HEK293 (cell line): ENCODE results near the gene ATG10.

ENCODE experiments used
- CTCF ChIA-PET: fragments of 350-600 bp; formaldehyde crosslinking; extraction: SDS; loops from one replicate; lab custom pipeline; 2021; ENCODE audit warnings: antibody characterized with exemption; lab: Yijun Ruan, JAX
- POLR2A ChIA-PET: fragments of 300-600 bp; formaldehyde crosslinking; extraction: SDS; loops from one replicate; lab custom pipeline; 2020; ENCODE audit warnings: antibody characterized with exemption, inconsistent platforms; lab: Yijun Ruan, JAX
- H3K27ac ChIP-seq: fragments of 200-500 bp; sonication (Bioruptor generic); 2 replicates; pipeline ENCODE4 v1.5.1; 2014; ENCODE audit warnings: low read depth, low read length, control low read depth, inconsistent platforms; ENCODE audit errors: extremely low read depth
- H3K36me3 ChIP-seq, 2 experiments: fragments of 200-500 bp in 1 of 2; sonication (Bioruptor generic) in 1 of 2; 1 replicate in 1 of 2; 2 replicates in 1 of 2; pipeline ENCODE4 v1.5.1; 2014 to 2017; ENCODE audit warnings: inconsistent platforms in 2 of 2, low read length in 2 of 2; ENCODE audit not compliant: control insufficient read depth in 2 of 2, insufficient read depth in 1 of 2
- H3K4me1 ChIP-seq: fragments of 200-500 bp; sonication (Bioruptor generic); 2 replicates; pipeline ENCODE4 v1.5.1; 2014; ENCODE audit warnings: mild to moderate bottlenecking, low read length, inconsistent platforms; ENCODE audit not compliant: control insufficient read depth, insufficient read depth
- H3K4me3 ChIP-seq: 2 replicates; pipeline ENCODE4 v1.5.1; 2011; ENCODE audit warnings: low read depth, mild to moderate bottlenecking, control low read depth, low read length, moderate library complexity
- H3K9me3 ChIP-seq: fragments of 200-500 bp; sonication (Bioruptor generic); 2 replicates; pipeline ENCODE4 v1.5.1; 2014; ENCODE audit warnings: low read depth, low read length, inconsistent platforms; ENCODE audit not compliant: control insufficient read depth, insufficient read depth
- IKZF3 ChIP-seq: fragments of 450-650 bp; IDR thresholded peaks from 2 replicates; pipeline ENCODE4 v1.5.0; 2018; ENCODE audit warnings: missing biosample characterization, mild to moderate bottlenecking, missing genetic modification characterization, moderate library complexity
- KLF16 ChIP-seq: fragments of 450-650 bp; formaldehyde crosslinking; IDR thresholded peaks from 2 replicates; pipeline ENCODE4 v1.5.1; 2017; ENCODE audit warnings: missing biosample characterization, missing genetic modification characterization
- MZF1 ChIP-seq: fragments of 450-650 bp; formaldehyde crosslinking; IDR thresholded peaks from 2 replicates; pipeline ENCODE4 v1.5.1; 2017; ENCODE audit warnings: missing biosample characterization, missing genetic modification characterization, borderline replicate concordance
- OVOL3 ChIP-seq: fragments of 450-650 bp; formaldehyde crosslinking; IDR thresholded peaks from 2 replicates; pipeline ENCODE4 v1.5.1; 2016; ENCODE audit warnings: missing biosample characterization, missing genetic modification characterization
- PBX3 ChIP-seq: sonication (generic); formaldehyde crosslinking; IDR thresholded peaks from 2 replicates; pipeline ENCODE4 v1.8.1; 2022; ENCODE audit warnings: mild to moderate bottlenecking, moderate library complexity, missing genetic modification reagents
- PRDM10 ChIP-seq: fragments of 450-650 bp; formaldehyde crosslinking; IDR thresholded peaks from 2 replicates; pipeline ENCODE4 v1.5.1; 2016; ENCODE audit warnings: missing biosample characterization, missing genetic modification characterization
- SCRT1 ChIP-seq: fragments of 450-650 bp; formaldehyde crosslinking; IDR thresholded peaks from 2 replicates; pipeline ENCODE4 v1.5.1; 2016; ENCODE audit warnings: missing biosample characterization, missing genetic modification characterization, borderline replicate concordance
- SCRT2 ChIP-seq: fragments of 450-650 bp; formaldehyde crosslinking; IDR thresholded peaks from 2 replicates; pipeline ENCODE4 v1.5.1; 2016; ENCODE audit warnings: missing biosample characterization, missing genetic modification characterization
- SP2 ChIP-seq: fragments of 450-650 bp; formaldehyde crosslinking; IDR thresholded peaks from 2 replicates; pipeline ENCODE4 v1.5.1; 2016; ENCODE audit warnings: missing biosample characterization, missing genetic modification characterization
- WT1 ChIP-seq: fragments of 450-650 bp; formaldehyde crosslinking; IDR thresholded peaks from 2 replicates; pipeline ENCODE4 v1.5.1; 2016; ENCODE audit warnings: missing biosample characterization, missing genetic modification characterization
- ZFP37 ChIP-seq: fragments of 450-650 bp; formaldehyde crosslinking; IDR thresholded peaks from 2 replicates; pipeline ENCODE4 v1.5.1; 2016; ENCODE audit warnings: missing biosample characterization, missing genetic modification characterization
- ZNF175 ChIP-seq: fragments of 450-650 bp; formaldehyde crosslinking; IDR thresholded peaks from 2 replicates; pipeline ENCODE4 v1.5.1; 2016; ENCODE audit warnings: missing biosample characterization, missing genetic modification characterization
- ZNF2 ChIP-seq: fragments of 450-650 bp; formaldehyde crosslinking; IDR thresholded peaks from 2 replicates; pipeline ENCODE4 v1.5.1; 2016; ENCODE audit warnings: missing biosample characterization, missing genetic modification characterization
- ZNF202 ChIP-seq: fragments of 450-650 bp; formaldehyde crosslinking; IDR thresholded peaks from 2 replicates; pipeline ENCODE4 v1.5.1; 2016; ENCODE audit warnings: missing biosample characterization, missing genetic modification characterization, borderline replicate concordance
- ZNF239 ChIP-seq: fragments of 450-650 bp; formaldehyde crosslinking; IDR thresholded peaks from 2 replicates; pipeline ENCODE4 v1.5.1; 2016; ENCODE audit warnings: missing biosample characterization, missing genetic modification characterization
- ZNF24 ChIP-seq: fragments of 450-650 bp; formaldehyde crosslinking; IDR thresholded peaks from 2 replicates; pipeline ENCODE4 v1.5.1; 2016; ENCODE audit warnings: missing biosample characterization, missing genetic modification characterization
- ZNF280D ChIP-seq: fragments of 450-650 bp; formaldehyde crosslinking; IDR thresholded peaks from 2 replicates; pipeline ENCODE4 v1.5.1; 2016; ENCODE audit warnings: missing biosample characterization, missing genetic modification characterization
- ZNF426 ChIP-seq: fragments of 450-650 bp; formaldehyde crosslinking; IDR thresholded peaks from 2 replicates; pipeline ENCODE4 v1.5.1; 2017; ENCODE audit warnings: missing biosample characterization, missing genetic modification characterization, mild to moderate bottlenecking, inconsistent platforms, moderate library complexity
- ZNF521 ChIP-seq: fragments of 450-650 bp; formaldehyde crosslinking; IDR thresholded peaks from 2 replicates; pipeline ENCODE4 v1.5.1; 2017; ENCODE audit warnings: missing biosample characterization, mild to moderate bottlenecking, missing genetic modification characterization
- ZNF530 ChIP-seq: fragments of 450-650 bp; formaldehyde crosslinking; IDR thresholded peaks from 2 replicates; pipeline ENCODE4 v1.5.1; 2016; ENCODE audit warnings: low read depth, missing biosample characterization, missing genetic modification characterization
- ZNF548 ChIP-seq: fragments of 450-650 bp; formaldehyde crosslinking; IDR thresholded peaks from 2 replicates; pipeline ENCODE4 v1.5.1; 2016; ENCODE audit warnings: missing biosample characterization, missing genetic modification characterization
- ZNF571 ChIP-seq: fragments of 450-650 bp; formaldehyde crosslinking; IDR thresholded peaks from 2 replicates; pipeline ENCODE4 v1.5.0; 2017; ENCODE audit warnings: missing biosample characterization, missing genetic modification characterization
- ZNF585B ChIP-seq: fragments of 450-650 bp; formaldehyde crosslinking; IDR thresholded peaks from 2 replicates; pipeline ENCODE4 v1.5.1; 2016; ENCODE audit warnings: missing biosample characterization, missing genetic modification characterization
- ZNF600 ChIP-seq: fragments of 450-650 bp; formaldehyde crosslinking; IDR thresholded peaks from 2 replicates; pipeline ENCODE4 v1.5.1; 2016; ENCODE audit warnings: missing biosample characterization, missing genetic modification characterization
- ZNF664 ChIP-seq: fragments of 450-650 bp; formaldehyde crosslinking; IDR thresholded peaks from 2 replicates; pipeline ENCODE4 v1.5.1; 2016; ENCODE audit warnings: missing biosample characterization, missing genetic modification characterization

The ATG10 gene

GRCh38 chr5:82050955-82051354, 79.1 kb downstream of the ATG10 start:
- ChIA-PET POLR2A (interaction anchor here (0.6 kb wide), 1 partner anchor 12 kb away, joined by 3 read pairs; no protein-coding TSS in a partner anchor), CTCF (no interaction called here)

GRCh38 chr5:82054004-82054710, 82.3 kb downstream of the ATG10 start:
- CTCF ChIA-PET, result no interaction called here

More at GRCh38 chr5:82050955-82051354, 79.1 kb downstream of the ATG10 start:
- H3K4me3 ChIP-seq, result no peak overlapping the region
- H3K4me1 ChIP-seq, result no peaks in the 10 kb centered on the region
- no peaks in the 10 kb centered on the region for H3K9me3 ChIP-seq
- TF ChIP-seq ZNF426 (tag by site-specific recombination) (no peak), MZF1 (tag by site-specific recombination) (peak; percentile 59; the same call in 1 of the 2 replicates), ZNF585B (tag by site-specific recombination) (no peak), PRDM10 (tag by site-specific recombination) (peak; percentile 29; the same call in 1 of the 2 replicates)
- TF ChIP-seq, all 188 proteins: peak for 2
- H3K27ac ChIP-seq, result no peak overlapping the region
- no peaks in the 10 kb centered on the region for H3K36me3 ChIP-seq

GRCh38 chr5:82057051-82057450, 85.2 kb downstream of the ATG10 start:
- ChIA-PET CTCF (interaction anchor here (0.6 kb wide), 1 partner anchor 298 kb away, joined by 5 read pairs; no protein-coding TSS in a partner anchor), POLR2A (no interaction called here)
- no peak overlapping the region for H3K27ac ChIP-seq
- H3K4me1 ChIP-seq, result no peaks in the 10 kb centered on the region
- no peak overlapping the region for H3K4me3 ChIP-seq
- H3K36me3 ChIP-seq, result no peaks in the 10 kb centered on the region
- H3K9me3 ChIP-seq, result no peaks in the 10 kb centered on the region
- TF ChIP-seq ZNF175 (tag by site-specific recombination) (no peak), ZNF202 (tag by site-specific recombination) (no peak), ZNF530 (tag by site-specific recombination) (no peak), ZNF2 (tag by site-specific recombination) (no peak), ZNF548 (tag by site-specific recombination) (no peak), ZFP37 (tag by site-specific recombination) (no peak), ZNF280D (tag by site-specific recombination) (no peak), IKZF3 (tag by site-specific recombination) (no peak), KLF16 (no peak), ZNF571 (tag by site-specific recombination) (no peak), ZNF239 (tag by site-specific recombination) (no peak), OVOL3 (tag by site-specific recombination) (no peak), WT1 (tag by site-specific recombination) (no peak), SP2 (tag by site-specific recombination) (no peak), ZNF600 (tag by site-specific recombination) (no peak), ZNF664 (tag by site-specific recombination) (no peak), ZNF521 (tag by site-specific recombination) (no peak)

More at GRCh38 chr5:82054004-82054710, 82.3 kb downstream of the ATG10 start:
- Histone ChIP-seq H3K27ac (no peak overlapping the region), H3K36me3 (no peaks in the 10 kb centered on the region), H3K9me3 (no peaks in the 10 kb centered on the region), H3K4me3 (no peak overlapping the region), H3K4me1 (no peaks in the 10 kb centered on the region)
- peak; percentile 90 for TF ChIP-seq SCRT2
- TF ChIP-seq SCRT1 (tag by site-specific recombination), result peak; percentile 85
- no peak for TF ChIP-seq ZNF24 (tag by site-specific recombination)
- no peak for TF ChIP-seq PBX3 (CRISPR knock-in tag)
- POLR2A ChIA-PET, result no interaction called here
